K562 (cell line): ENCODE measurements around the gene DNAAF9. TPM values are rescaled to one million over a fixed set of nuclear protein-coding genes. Genes with fewer than 3 reads are reported as not detected.

Source experiments
- ADNP ChIP-seq: fragments of 200-800 bp; sonication (Bioruptor generic); IDR thresholded peaks from 2 replicates; pipeline ENCODE4 v1.6.1; 2016; ENCODE audit warnings: missing genetic modification characterization, missing compliant biosample characterization
- CBX1 ChIP-seq: sonication (generic); IDR thresholded peaks from 2 replicates; pipeline ENCODE4 v1.6.1; 2016; ENCODE audit warnings: antibody characterized with exemption, low read depth, mild to moderate bottlenecking
- CBX2 ChIP-seq: fragments of 200-600 bp; sonication (generic); IDR thresholded peaks from one replicate; pipeline ENCODE4 v1.6.1; 2012; ENCODE audit warnings: mild to moderate bottlenecking, low read length, inconsistent platforms; ENCODE audit not compliant: insufficient read depth, poor library complexity, severe bottlenecking
- CXXC5 ChIP-seq: fragments of 250-450 bp; sonication (Bioruptor Pico); IDR thresholded peaks from 2 replicates; pipeline ENCODE4 v1.8.0; 2022; ENCODE audit warnings: inconsistent platforms, mild to moderate bottlenecking, moderate library complexity
- ETV6 ChIP-seq, 3 experiments: fragments of 150-350 bp in 1 of 3; sonication (generic) in 1 of 3; formaldehyde crosslinking in 1 of 3; IDR thresholded peaks; 2 replicates each; pipeline versions ENCODE4 v1.6.1 to v1.8.0; 2014 to 2022; ENCODE audit warnings: borderline replicate concordance in 2 of 3, low read depth in 2 of 3, antibody characterized with exemption in 1 of 3, low read length in 1 of 3, mild to moderate bottlenecking in 1 of 3, missing genetic modification reagents in 1 of 3
- GABPA ChIP-seq: fragments of 200-800 bp; sonication (Bioruptor generic); conservative IDR thresholded peaks from 2 replicates; pipeline ENCODE4 v1.6.1; 2016; ENCODE audit warnings: low read depth, missing genetic modification characterization, missing compliant biosample characterization
- MEIS2 ChIP-seq: fragments of 450-650 bp; IDR thresholded peaks from 2 replicates; pipeline ENCODE4 v1.6.1; 2014; ENCODE audit warnings: mild to moderate bottlenecking; ENCODE audit not compliant: partially characterized antibody
- NFIC ChIP-seq: fragments of 450-650 bp; IDR thresholded peaks from 2 replicates; pipeline ENCODE4 v1.6.1; 2017; ENCODE audit warnings: mild to moderate bottlenecking, inconsistent platforms
- NFYB ChIP-seq: IDR thresholded peaks from 2 replicates; pipeline ENCODE4 v1.6.1; 2011; ENCODE audit warnings: mild to moderate bottlenecking, moderate library complexity; ENCODE audit not compliant: insufficient read length; ENCODE audit errors: extremely low read depth
- SIX5 ChIP-seq, 2 experiments: IDR thresholded peaks; 2 replicates each; pipeline ENCODE4 v1.6.1; 2011; ENCODE audit warnings: low read length in 2 of 2, borderline replicate concordance in 1 of 2, low read depth in 1 of 2, mild to moderate bottlenecking in 1 of 2, moderate library complexity in 1 of 2; ENCODE audit not compliant: insufficient read depth in 1 of 2
- SMAD3 ChIP-seq: fragments of 450-650 bp; formaldehyde crosslinking; conservative IDR thresholded peaks from 2 replicates; pipeline ENCODE4 v1.4.0; 2020; ENCODE audit warnings: mild to moderate bottlenecking
- SMARCC2 ChIP-seq: fragments of 450-650 bp; IDR thresholded peaks from 2 replicates; pipeline ENCODE4 v1.6.1; 2017; ENCODE audit warnings: antibody characterized with exemption, moderate library complexity, mild to moderate bottlenecking, low read depth
- STAG1 ChIP-seq: sonication (generic); formaldehyde crosslinking; IDR thresholded peaks from 2 replicates; pipeline ENCODE4 v1.5.0; 2020; ENCODE audit warnings: missing genetic modification reagents, borderline replicate concordance
- TAF9B ChIP-seq: fragments of 450-650 bp; IDR thresholded peaks from 2 replicates; pipeline ENCODE4 v1.6.1; 2018; ENCODE audit warnings: mild to moderate bottlenecking; ENCODE audit not compliant: partially characterized antibody
- TGIF2 ChIP-seq: sonication (generic); formaldehyde crosslinking; IDR thresholded peaks from 2 replicates; pipeline ENCODE4 v1.8.1; 2022; ENCODE audit warnings: mild to moderate bottlenecking, missing genetic modification reagents, moderate library complexity
- ZNF274 ChIP-seq: IDR thresholded peaks from 2 replicates; pipeline ENCODE4 v1.6.1; 2011; ENCODE audit warnings: low read depth, mild to moderate bottlenecking, low read length, moderate library complexity, borderline replicate concordance
- ZNF444 ChIP-seq: fragments of 250-450 bp; sonication (Bioruptor Pico); IDR thresholded peaks from 2 replicates; pipeline ENCODE4 v1.4.0; 2020; ENCODE audit warnings: mild to moderate bottlenecking, moderate library complexity
- ZNF766 ChIP-seq: fragments of 200-800 bp; sonication (Bioruptor generic); conservative IDR thresholded peaks from 2 replicates; pipeline ENCODE4 v1.6.1; 2016; ENCODE audit warnings: missing genetic modification characterization, missing compliant biosample characterization
- polyA plus RNA-seq, 8 experiments: library from polyadenylated mRNA; depleted of rRNA in 4 of 8; stranded (reverse) in 5 of 8; unstranded in 3 of 8; fragments of >200 nt; fragmentation: Nextera tagmentation in 2 of 8; fragmentation: Illumina TruSeq in 1 of 8; extraction: Ambion mirVana in 2 of 8; extraction: Trizol in 1 of 8; gene quantifications; 2 replicates each; pipeline versions ENCODE4 v1.2.1 to v1.2.3, GENCODE V29; 2011 to 2014; ENCODE audit warnings: inconsistent platforms in 1 of 8, missing spikeins in 1 of 8
- total RNA-seq, 7 experiments: library from RNA; depleted of rRNA in 6 of 7; stranded (reverse); fragments of >200 nt in 6 of 7; fragmentation: Illumina TruSeq in 2 of 7; extraction: Trizol in 2 of 7; gene quantifications; 2 replicates each; pipeline versions ENCODE4 v1.2.1 to v1.2.3, GENCODE V29; 2011 to 2021; ENCODE audit warnings: low replicate concordance in 1 of 7
- TF ChIP-seq, protein P1 (sequence below): sonication (generic); IDR thresholded peaks from 2 replicates; pipeline ENCODE4 v1.6.1; 2016
- TF ChIP-seq, protein P2 (sequence below): fragments of 450-650 bp; IDR thresholded peaks from 2 replicates; pipeline ENCODE4 v1.6.1; 2017; ENCODE audit warnings: antibody characterized with exemption
- TF ChIP-seq, protein P3 (sequence below): fragments of 250-450 bp; sonication (Bioruptor Pico); IDR thresholded peaks from 2 replicates; pipeline ENCODE4 v1.4.0; 2020; ENCODE audit warnings: mild to moderate bottlenecking, moderate library complexity
- TF ChIP-seq, protein P4 (sequence below): fragments of 450-650 bp; IDR thresholded peaks from 2 replicates; pipeline ENCODE4 v1.6.1; 2016

Gene DNAAF9
- total and polyA plus RNA-seq, 9 of the 15 experiments (the other 6 are each of a cell fraction or from before 2014, with no cell fraction given): 0.42 to 2.9 (median 1.9) TPM

DNA sequence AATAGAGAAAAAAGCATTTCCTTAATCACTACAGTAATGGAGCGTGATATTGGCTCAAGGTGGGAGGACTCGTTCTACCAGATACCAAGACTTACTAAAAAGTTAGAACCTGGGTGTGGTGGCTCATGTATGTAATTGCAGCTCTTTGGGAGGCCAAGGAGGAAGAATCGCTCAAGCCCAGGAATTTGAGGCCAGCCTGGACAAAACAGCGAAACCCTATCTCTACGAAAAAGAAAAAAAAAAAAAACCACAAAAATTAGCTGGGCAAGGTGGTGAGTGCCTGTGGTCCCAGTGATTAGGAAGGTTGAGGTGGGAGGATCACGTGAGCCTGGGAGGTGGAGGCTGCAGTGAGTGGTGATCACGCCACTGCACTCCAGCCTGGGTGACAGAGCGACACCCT is 39.3 kb upstream of the DNAAF9 start (continued):
- TF ChIP-seq GABPA (0 out of 2 replicates have a peak, but pooled peaks have one; percentile 17), ZNF444 (CRISPR knock-in tag) (no peak), ZNF274 (no peak), SIX5 (IDR thresholded peaks at IDR 0.05; ENCODE audit: borderline replicate concordance in 1 of 2, insufficient read depth in 1 of 2, low read depth in 1 of 2, low read length in 2 of 2) (no peak), NFIC (0 out of 2 replicates have a peak, but pooled peaks have one; percentile 19), MEIS2 (peak; percentile 39), NFYB (no peak), TGIF2 (CRISPR knock-in tag) (no peak), CXXC5 (CRISPR knock-in tag) (peak; percentile 41), SMAD3 (CRISPR knock-in tag) (no peak), ETV6 (IDR thresholded peaks at IDR 0.05; ENCODE audit: borderline replicate concordance in 1 of 2, low read depth in 2 of 2, low read length in 1 of 2) (no peak), ETV6 (CRISPR knock-in tag; IDR thresholded peaks at IDR 0.05; ENCODE audit: borderline replicate concordance) (no peak), CBX1 (no peak), CBX2 (no peak), TAF9B (no peak), SMARCC2 (no peak; the same call in 1 of the 2 replicates), ADNP (no peak), STAG1 (CRISPR knock-in tag) (no peak), ZNF766 (CRISPR knock-in tag) (no peak)
- TF ChIP-seq, protein P1, sequence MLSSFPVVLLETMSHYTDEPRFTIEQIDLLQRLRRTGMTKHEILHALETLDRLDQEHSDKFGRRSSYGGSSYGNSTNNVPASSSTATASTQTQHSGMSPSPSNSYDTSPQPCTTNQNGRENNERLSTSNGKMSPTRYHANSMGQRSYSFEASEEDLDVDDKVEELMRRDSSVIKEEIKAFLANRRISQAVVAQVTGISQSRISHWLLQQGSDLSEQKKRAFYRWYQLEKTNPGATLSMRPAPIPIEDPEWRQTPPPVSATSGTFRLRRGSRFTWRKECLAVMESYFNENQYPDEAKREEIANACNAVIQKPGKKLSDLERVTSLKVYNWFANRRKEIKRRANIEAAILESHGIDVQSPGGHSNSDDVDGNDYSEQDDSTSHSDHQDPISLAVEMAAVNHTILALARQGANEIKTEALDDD: peak; percentile 74
- TF ChIP-seq, protein P2, sequence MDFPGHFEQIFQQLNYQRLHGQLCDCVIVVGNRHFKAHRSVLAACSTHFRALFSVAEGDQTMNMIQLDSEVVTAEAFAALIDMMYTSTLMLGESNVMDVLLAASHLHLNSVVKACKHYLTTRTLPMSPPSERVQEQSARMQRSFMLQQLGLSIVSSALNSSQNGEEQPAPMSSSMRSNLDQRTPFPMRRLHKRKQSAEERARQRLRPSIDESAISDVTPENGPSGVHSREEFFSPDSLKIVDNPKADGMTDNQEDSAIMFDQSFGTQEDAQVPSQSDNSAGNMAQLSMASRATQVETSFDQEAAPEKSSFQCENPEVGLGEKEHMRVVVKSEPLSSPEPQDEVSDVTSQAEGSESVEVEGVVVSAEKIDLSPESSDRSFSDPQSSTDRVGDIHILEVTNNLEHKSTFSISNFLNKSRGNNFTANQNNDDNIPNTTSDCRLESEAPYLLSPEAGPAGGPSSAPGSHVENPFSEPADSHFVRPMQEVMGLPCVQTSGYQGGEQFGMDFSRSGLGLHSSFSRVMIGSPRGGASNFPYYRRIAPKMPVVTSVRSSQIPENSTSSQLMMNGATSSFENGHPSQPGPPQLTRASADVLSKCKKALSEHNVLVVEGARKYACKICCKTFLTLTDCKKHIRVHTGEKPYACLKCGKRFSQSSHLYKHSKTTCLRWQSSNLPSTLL: no peak
- TF ChIP-seq, protein P3, sequence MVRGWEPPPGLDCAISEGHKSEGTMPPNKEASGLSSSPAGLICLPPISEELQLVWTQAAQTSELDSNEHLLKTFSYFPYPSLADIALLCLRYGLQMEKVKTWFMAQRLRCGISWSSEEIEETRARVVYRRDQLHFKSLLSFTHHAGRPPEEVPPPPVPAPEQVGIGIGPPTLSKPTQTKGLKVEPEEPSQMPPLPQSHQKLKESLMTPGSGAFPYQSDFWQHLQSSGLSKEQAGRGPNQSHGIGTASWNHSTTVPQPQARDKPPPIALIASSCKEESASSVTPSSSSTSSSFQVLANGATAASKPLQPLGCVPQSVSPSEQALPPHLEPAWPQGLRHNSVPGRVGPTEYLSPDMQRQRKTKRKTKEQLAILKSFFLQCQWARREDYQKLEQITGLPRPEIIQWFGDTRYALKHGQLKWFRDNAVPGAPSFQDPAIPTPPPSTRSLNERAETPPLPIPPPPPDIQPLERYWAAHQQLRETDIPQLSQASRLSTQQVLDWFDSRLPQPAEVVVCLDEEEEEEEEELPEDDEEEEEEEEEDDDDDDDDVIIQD (CRISPR knock-in tag): no peak
- TF ChIP-seq, protein P4, sequence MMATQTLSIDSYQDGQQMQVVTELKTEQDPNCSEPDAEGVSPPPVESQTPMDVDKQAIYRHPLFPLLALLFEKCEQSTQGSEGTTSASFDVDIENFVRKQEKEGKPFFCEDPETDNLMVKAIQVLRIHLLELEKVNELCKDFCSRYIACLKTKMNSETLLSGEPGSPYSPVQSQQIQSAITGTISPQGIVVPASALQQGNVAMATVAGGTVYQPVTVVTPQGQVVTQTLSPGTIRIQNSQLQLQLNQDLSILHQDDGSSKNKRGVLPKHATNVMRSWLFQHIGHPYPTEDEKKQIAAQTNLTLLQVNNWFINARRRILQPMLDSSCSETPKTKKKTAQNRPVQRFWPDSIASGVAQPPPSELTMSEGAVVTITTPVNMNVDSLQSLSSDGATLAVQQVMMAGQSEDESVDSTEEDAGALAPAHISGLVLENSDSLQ: 0 out of 2 replicates have a peak, but pooled peaks have one; percentile 8
